Measurements from ENCODE around the gene SPNS3.

The SPNS3 gene

DNA sequence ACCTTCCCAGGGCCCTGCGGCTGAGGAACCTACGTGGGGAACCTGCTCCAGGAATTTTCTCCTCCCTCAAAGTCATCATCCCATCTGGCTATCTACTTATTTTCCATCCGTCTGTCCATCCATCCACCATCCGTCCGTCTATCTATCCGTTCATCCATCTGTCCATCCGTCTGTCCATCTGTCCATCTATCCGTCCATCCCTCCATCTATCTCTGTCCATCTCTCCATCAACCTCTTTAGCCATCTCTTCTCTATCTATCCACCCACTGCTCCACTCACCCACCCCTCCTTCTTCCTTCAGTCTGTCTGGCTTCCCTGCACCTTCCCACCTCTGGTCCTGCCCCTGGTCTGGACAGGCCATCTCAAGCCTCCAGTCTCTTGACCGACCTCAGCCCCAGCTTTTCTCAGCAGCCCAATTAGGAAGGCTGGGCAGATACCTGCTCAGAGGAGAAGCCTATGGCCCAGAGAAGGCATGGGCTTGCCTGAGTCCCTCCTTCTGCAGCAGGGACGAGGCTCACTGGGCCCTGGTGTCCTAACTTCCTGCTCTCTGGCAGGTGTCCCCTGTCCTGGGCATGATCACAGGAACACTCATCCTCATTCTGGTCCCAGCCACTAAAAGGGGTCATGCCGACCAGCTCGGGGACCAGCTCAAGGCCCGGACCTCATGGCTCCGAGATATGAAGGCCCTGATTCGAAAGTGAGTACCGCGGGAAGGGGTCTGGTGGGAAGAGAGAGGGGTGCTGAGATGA lies 98.4 kb downstream of the SPNS3 start:
- DNase-seq = no peak

DNA sequence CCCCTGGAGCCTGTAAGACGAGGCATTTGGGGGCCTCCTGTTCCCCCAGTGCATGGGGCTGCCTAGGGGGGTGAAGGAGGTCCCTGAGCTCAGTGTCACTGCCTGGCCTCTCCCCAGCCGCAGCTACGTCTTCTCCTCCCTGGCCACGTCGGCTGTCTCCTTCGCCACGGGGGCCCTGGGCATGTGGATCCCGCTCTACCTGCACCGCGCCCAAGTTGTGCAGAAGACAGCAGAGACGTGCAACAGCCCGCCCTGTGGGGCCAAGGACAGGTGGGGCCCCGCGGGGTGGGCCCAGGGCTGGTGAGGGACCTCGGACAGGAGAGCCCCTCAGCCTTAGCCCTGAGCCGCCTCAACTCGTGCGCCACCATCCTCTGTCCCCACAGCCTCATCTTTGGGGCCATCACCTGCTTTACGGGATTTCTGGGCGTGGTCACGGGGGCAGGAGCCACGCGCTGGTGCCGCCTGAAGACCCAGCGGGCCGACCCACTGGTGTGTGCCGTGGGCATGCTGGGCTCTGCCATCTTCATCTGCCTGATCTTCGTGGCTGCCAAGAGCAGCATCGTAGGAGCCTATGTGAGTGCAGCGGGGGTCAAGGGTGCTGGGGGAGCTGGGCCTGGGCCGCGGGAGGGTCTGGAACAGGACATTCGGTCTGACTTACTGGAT lies 99.3 kb downstream of the SPNS3 start:
- no peak for DNase-seq

DNA sequence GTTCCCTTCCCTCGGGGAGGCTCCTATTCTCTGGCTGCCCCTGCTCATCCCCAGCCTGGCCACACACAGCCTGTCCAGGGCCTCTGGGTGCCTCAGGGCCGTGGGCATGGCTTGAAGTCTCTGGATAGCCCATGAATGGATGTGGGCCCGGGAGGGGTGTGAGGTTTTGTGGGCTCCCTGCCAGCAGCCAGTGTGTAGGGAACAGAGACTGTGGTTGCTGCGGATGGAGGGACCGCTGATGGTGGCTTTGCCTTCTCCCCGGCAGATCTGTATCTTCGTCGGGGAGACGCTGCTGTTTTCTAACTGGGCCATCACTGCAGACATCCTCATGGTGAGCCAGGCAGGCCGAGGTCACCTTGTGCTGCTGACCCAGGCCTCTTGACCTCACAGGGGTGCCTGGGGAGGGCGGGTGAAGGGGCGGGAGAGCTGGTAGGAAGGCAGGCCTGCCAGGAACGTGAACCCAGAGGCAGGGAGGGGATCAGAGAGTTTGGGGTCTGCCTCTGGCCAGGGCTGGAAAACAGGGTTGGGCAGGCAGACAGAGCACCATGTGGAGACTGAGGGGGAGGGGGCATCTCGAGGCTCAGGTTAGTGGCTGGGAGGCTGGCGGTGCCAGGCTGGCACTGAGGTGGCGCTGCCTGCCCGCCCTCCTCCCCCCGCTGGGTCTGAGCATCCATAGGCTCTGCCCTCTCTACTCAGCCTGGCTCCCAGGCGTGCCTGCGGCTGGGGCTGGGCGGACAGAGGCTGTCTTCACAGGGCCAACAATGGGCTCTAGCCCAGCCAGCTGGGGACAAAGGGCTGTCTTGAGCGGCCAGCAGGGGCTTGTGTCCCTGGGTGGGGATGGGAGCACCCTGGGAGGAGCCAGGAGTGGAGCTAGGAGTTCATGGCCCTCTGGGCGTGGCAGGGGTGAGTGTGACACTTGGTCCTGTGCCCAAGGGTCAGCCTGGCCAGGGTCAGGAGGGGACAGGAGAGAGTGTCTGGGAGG lies 100.1 kb downstream of the SPNS3 start:
- no peak for DNase-seq

DNA sequence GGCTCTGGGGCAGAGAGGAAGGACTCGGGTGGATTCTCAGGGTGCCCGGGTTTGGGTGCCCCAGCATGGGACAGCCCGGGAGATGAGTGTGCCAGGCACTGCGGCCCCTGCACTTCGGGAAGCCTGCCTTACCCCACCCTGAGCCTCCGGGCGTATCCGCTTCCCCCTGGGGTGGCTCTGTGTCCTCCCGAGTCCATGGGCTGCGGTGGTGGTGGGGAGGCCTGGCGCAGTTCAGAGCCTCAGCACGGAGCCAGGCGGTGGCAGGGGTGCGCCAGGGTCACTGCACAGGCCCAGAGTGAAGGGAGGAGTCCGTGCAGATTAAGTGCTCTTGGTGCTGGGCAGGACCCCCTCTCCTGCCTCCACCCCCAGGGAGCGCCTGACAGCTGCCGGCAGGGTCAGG lies 100.8 kb downstream of the SPNS3 start:
- no peak for DNase-seq

DNA sequence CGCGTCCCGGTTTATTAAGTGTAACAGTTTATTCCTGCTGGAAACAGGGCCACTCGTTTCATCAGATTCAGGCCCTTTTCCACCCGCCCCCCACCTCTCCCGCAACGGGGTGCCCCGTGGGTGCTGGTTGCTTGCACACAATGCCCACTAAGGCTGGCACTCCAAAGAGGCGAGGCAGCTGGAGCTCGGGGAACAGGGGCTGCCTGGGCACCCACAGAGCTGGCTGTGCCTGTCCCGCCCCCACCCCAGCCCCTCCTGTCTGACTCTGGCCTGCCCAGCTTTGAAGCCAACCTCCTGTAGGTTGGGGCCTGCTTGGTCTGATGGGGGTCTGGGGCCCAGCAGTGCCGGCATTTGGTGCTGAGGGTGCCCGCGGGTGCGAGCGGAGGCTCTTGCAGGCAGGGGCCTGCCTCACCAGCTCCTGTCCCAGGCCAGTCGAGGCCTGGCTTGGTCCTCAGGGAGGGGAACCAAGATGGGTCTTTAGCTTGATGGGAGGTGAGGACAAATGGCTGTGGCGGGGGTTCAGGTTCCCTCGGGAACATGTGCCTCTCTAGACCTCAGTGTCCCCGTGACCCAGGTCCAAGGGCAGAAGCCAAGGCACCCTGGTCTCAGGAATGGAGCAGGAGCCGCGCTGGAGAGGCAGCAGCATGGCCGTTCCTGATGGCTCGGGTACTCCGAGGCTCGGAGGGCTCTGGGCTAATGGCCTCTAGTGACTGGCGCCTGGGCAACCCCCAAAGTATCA lies 101.4 kb downstream of the SPNS3 start:
- DNase-seq = no peak

DNA sequence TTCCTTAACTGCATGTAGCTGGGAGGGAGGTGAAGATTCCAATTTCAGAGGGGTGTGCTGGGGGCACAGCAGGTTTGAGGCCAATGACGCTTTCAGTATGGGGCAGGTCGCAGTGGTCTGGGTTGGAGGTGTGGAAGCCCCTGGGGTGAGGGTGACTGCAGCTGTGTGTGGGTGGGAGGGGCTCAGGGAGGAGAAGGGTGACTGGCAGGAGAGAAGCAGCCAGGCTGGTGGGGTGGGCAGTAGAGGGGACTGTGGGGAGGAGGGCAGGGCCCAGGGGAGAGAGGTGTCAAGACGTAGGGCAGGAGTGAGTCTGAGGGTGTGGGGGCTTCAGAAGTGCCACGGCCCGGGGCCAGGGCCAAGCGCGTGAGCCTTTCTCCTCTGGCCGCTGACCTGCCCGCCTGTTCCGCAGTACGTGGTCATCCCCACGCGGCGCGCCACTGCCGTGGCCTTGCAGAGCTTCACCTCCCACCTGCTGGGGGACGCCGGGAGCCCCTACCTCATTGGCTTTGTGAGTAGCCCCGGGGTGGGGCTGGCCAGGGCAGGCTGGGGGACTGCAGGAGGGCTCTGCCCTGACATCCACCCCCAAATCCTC lies 102.0 kb downstream of the SPNS3 start:
- no peak for DNase-seq

DNA sequence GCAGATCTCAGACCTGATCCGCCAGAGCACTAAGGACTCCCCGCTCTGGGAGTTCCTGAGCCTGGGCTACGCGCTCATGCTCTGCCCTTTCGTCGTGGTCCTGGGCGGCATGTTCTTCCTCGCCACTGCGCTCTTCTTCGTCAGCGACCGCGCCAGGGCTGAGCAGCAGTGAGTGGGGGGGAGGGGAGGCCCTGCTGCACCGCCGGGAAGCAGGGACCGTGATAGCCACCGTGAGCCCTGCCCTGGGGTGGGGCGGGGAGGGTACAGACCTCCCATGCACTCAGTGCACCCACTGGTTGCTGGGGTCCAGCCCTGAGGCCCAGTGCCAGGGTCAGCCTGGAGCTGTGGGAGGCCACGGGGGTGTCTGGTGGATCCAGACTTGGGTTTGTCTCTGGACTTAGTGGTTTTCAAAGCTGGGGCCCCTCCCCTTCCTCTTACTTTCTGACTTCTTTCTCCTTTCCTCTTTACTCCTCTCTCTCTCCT lies 102.6 kb downstream of the SPNS3 start:
- DNase-seq = no peak

DNA sequence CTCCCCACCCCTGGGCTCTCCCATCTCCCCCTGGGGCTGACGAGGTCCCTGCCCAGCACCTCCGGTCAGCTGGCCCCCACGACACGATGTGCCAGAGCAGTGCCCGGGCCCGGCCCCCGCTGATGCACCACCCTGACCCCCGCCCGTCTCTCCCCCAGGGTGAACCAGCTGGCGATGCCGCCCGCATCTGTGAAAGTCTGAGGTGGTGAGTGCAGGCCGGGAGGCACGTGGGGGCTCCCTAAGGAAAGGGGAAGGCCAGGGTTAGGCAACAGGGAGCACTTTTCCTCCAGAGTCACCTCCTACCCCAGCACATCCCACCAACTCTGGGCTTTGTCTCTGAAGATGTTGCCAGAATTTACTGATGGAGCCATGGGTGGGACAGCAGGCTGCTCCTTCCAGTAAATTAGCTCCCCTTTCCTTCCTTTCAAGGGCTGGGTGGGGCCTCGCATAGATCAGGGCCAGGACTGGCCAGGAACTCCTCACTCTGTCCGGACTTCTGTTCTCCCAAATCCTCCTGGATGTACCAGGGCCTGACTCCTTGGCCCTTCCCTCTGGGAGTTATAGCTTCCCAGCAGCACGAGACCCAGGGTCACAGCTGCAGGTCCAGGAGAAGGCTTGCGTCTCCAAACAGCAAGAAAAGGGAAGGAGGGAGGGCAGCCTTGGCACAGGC lies 103.1 kb downstream of the SPNS3 start:
- DNase-seq = no peak

Data from NCI-H187 (cell line).